HEK293 (cell line): ENCODE measurements around the gene AMMECR1.

Source experiments
- CTCF ChIA-PET: fragments of 350-600 bp; formaldehyde crosslinking; extraction: SDS; loops from one replicate; lab custom pipeline; 2021; ENCODE audit warnings: antibody characterized with exemption; lab: Yijun Ruan, JAX
- POLR2A ChIA-PET: fragments of 300-600 bp; formaldehyde crosslinking; extraction: SDS; loops from one replicate; lab custom pipeline; 2020; ENCODE audit warnings: antibody characterized with exemption, inconsistent platforms; lab: Yijun Ruan, JAX
- H3K27ac ChIP-seq: fragments of 200-500 bp; sonication (Bioruptor generic); 2 replicates; pipeline ENCODE4 v1.5.1; 2014; ENCODE audit warnings: low read depth, low read length, control low read depth, inconsistent platforms; ENCODE audit errors: extremely low read depth
- H3K36me3 ChIP-seq, 2 experiments: fragments of 200-500 bp in 1 of 2; sonication (Bioruptor generic) in 1 of 2; 1 replicate in 1 of 2; 2 replicates in 1 of 2; pipeline ENCODE4 v1.5.1; 2014 to 2017; ENCODE audit warnings: inconsistent platforms in 2 of 2, low read length in 2 of 2; ENCODE audit not compliant: control insufficient read depth in 2 of 2, insufficient read depth in 1 of 2
- H3K4me1 ChIP-seq: fragments of 200-500 bp; sonication (Bioruptor generic); 2 replicates; pipeline ENCODE4 v1.5.1; 2014; ENCODE audit warnings: mild to moderate bottlenecking, low read length, inconsistent platforms; ENCODE audit not compliant: control insufficient read depth, insufficient read depth
- H3K4me3 ChIP-seq: 2 replicates; pipeline ENCODE4 v1.5.1; 2011; ENCODE audit warnings: low read depth, mild to moderate bottlenecking, control low read depth, low read length, moderate library complexity
- H3K9me3 ChIP-seq: fragments of 200-500 bp; sonication (Bioruptor generic); 2 replicates; pipeline ENCODE4 v1.5.1; 2014; ENCODE audit warnings: low read depth, low read length, inconsistent platforms; ENCODE audit not compliant: control insufficient read depth, insufficient read depth
- ATF2 ChIP-seq: fragments of 450-650 bp; formaldehyde crosslinking; IDR thresholded peaks from 2 replicates; pipeline ENCODE4 v1.5.1; 2016; ENCODE audit warnings: missing biosample characterization, missing genetic modification characterization, low read depth
- GLI4 ChIP-seq: fragments of 450-650 bp; formaldehyde crosslinking; IDR thresholded peaks from 2 replicates; pipeline ENCODE4 v1.5.1; 2016; ENCODE audit warnings: missing biosample characterization, missing genetic modification characterization
- KLF7 ChIP-seq: fragments of 450-650 bp; formaldehyde crosslinking; IDR thresholded peaks from 2 replicates; pipeline ENCODE4 v1.5.1; 2016; ENCODE audit warnings: missing biosample characterization, missing genetic modification characterization, borderline replicate concordance
- OVOL3 ChIP-seq: fragments of 450-650 bp; formaldehyde crosslinking; IDR thresholded peaks from 2 replicates; pipeline ENCODE4 v1.5.1; 2016; ENCODE audit warnings: missing biosample characterization, missing genetic modification characterization
- PBX3 ChIP-seq: sonication (generic); formaldehyde crosslinking; IDR thresholded peaks from 2 replicates; pipeline ENCODE4 v1.8.1; 2022; ENCODE audit warnings: mild to moderate bottlenecking, moderate library complexity, missing genetic modification reagents
- SALL2 ChIP-seq: fragments of 450-650 bp; formaldehyde crosslinking; IDR thresholded peaks from 2 replicates; pipeline ENCODE4 v1.5.0; 2017; ENCODE audit warnings: missing biosample characterization, mild to moderate bottlenecking, missing genetic modification characterization, borderline replicate concordance
- SP2 ChIP-seq: fragments of 450-650 bp; formaldehyde crosslinking; IDR thresholded peaks from 2 replicates; pipeline ENCODE4 v1.5.1; 2016; ENCODE audit warnings: missing biosample characterization, missing genetic modification characterization
- YY1 ChIP-seq: fragments of 450-650 bp; formaldehyde crosslinking; IDR thresholded peaks from 2 replicates; pipeline ENCODE4 v1.5.1; 2018; ENCODE audit warnings: missing biosample characterization, missing genetic modification characterization
- ZBTB20 ChIP-seq: fragments of 450-650 bp; formaldehyde crosslinking; IDR thresholded peaks from 2 replicates; pipeline ENCODE4 v1.5.1; 2016; ENCODE audit warnings: missing biosample characterization, missing genetic modification characterization
- ZBTB6 ChIP-seq: fragments of 450-650 bp; formaldehyde crosslinking; IDR thresholded peaks from 2 replicates; pipeline ENCODE4 v1.5.1; 2017; ENCODE audit warnings: missing biosample characterization, missing genetic modification characterization
- ZNF148 ChIP-seq: fragments of 450-650 bp; formaldehyde crosslinking; IDR thresholded peaks from 2 replicates; pipeline ENCODE4 v1.5.0; 2017; ENCODE audit warnings: missing biosample characterization, missing genetic modification characterization, borderline replicate concordance
- ZNF202 ChIP-seq: fragments of 450-650 bp; formaldehyde crosslinking; IDR thresholded peaks from 2 replicates; pipeline ENCODE4 v1.5.1; 2016; ENCODE audit warnings: missing biosample characterization, missing genetic modification characterization, borderline replicate concordance
- ZNF280D ChIP-seq: fragments of 450-650 bp; formaldehyde crosslinking; IDR thresholded peaks from 2 replicates; pipeline ENCODE4 v1.5.1; 2016; ENCODE audit warnings: missing biosample characterization, missing genetic modification characterization
- ZNF292 ChIP-seq: fragments of 450-650 bp; formaldehyde crosslinking; IDR thresholded peaks from 2 replicates; pipeline ENCODE4 v1.5.1; 2016; ENCODE audit warnings: low read depth, missing biosample characterization, missing genetic modification characterization, borderline replicate concordance
- ZNF513 ChIP-seq: fragments of 450-650 bp; IDR thresholded peaks from 2 replicates; pipeline ENCODE4 v1.5.1; 2018; ENCODE audit warnings: missing biosample characterization, missing genetic modification characterization
- ZNF621 ChIP-seq: fragments of 450-650 bp; formaldehyde crosslinking; IDR thresholded peaks from 2 replicates; pipeline ENCODE4 v1.5.1; 2017; ENCODE audit warnings: missing biosample characterization, missing genetic modification characterization
- ZNF626 ChIP-seq: fragments of 450-650 bp; sonication (Bioruptor Pico); formaldehyde crosslinking; IDR thresholded peaks from 2 replicates; pipeline ENCODE4 v1.5.1; 2018; ENCODE audit warnings: missing biosample characterization, missing genetic modification characterization, inconsistent platforms
- ZNF76 ChIP-seq: fragments of 450-650 bp; formaldehyde crosslinking; IDR thresholded peaks from 2 replicates; pipeline ENCODE4; 2016; ENCODE audit warnings: low read depth, missing biosample characterization, missing genetic modification characterization, borderline replicate concordance
- ZNF768 ChIP-seq: fragments of 450-650 bp; formaldehyde crosslinking; IDR thresholded peaks from 2 replicates; pipeline ENCODE4 v1.5.1; 2018; ENCODE audit warnings: missing biosample characterization, mild to moderate bottlenecking, missing genetic modification characterization

AMMECR1 gene

GRCh38 chrX:110153896-110154295 lies 164.0 kb downstream of the AMMECR1 start:
- H3K4me1 ChIP-seq, result no peaks in the 10 kb centered on the region
- ChIA-PET POLR2A (no interaction called here), CTCF (interaction anchor here (0.6 to 20.8 kb wide), 3 partner anchors 117 to 297 kb away, joined by 3 to 576 read pairs (median 3); no protein-coding TSS in a partner anchor)
- no peak overlapping the region for H3K4me3 ChIP-seq
- TF ChIP-seq ZNF292 (tag by site-specific recombination) (no peak), ZNF621 (tag by site-specific recombination) (no peak), ZNF202 (tag by site-specific recombination) (no peak), YY1 (tag by site-specific recombination) (no peak), ZNF768 (tag by site-specific recombination) (no peak), GLI4 (tag by site-specific recombination) (no peak), ZNF148 (tag by site-specific recombination) (no peak), ZNF626 (tag by site-specific recombination) (no peak), SALL2 (no peak), PBX3 (CRISPR knock-in tag) (no peak), ATF2 (no peak), SP2 (tag by site-specific recombination) (no peak), OVOL3 (tag by site-specific recombination) (no peak), KLF7 (tag by site-specific recombination) (no peak), ZNF280D (tag by site-specific recombination) (no peak), ZBTB20 (tag by site-specific recombination) (no peak), ZBTB6 (tag by site-specific recombination) (no peak), ZNF513 (tag by site-specific recombination) (no peak), ZNF76 (tag by site-specific recombination) (no peak)
- H3K27ac ChIP-seq, result no peak overlapping the region
- H3K9me3 ChIP-seq, result no peaks in the 10 kb centered on the region
- peaks cover 0 to 5% of the 10 kb centered on the region in 2 experiments; a peak in 1 of 3 replicates for H3K36me3 ChIP-seq
